Activated CD8-positive, alpha-beta memory T cell treated with anti-CD3 and anti-CD28 coated beads for 36 hours (primary cell): ENCODE results near the gene IL18BP. TPM values are rescaled to one million over a fixed set of nuclear protein-coding genes. Genes with fewer than 3 reads are reported as not detected.

Experiments
- CTCF ChIA-PET: fragments of 350-600 bp; sonication (Branson Sonifier 250); formaldehyde crosslinking; loops from one replicate; lab custom pipeline; 2021; ENCODE audit warnings: antibody characterized with exemption; lab: Charles Lee
- POLR2A ChIA-PET: fragments of 350-600 bp; sonication (Branson Sonifier 250); formaldehyde crosslinking; loops from one replicate; lab custom pipeline; 2021; ENCODE audit warnings: antibody characterized with exemption; lab: Charles Lee
- total RNA-seq, 2 experiments: library from RNA; stranded (reverse); gene quantifications; one replicate each; pipeline ENCODE4 v1.2.3, GENCODE V29; 2021

The IL18BP gene
- total RNA-seq, 2 experiments from 2014 or later: 6.6 to 7.9 TPM

- ChIA-PET POLR2A (no interaction called here), CTCF (interaction anchor here (0.5 to 1.0 kb wide), 3 partner anchors 29 to 191 kb away, joined by 3 to 5 read pairs (median 3); no protein-coding TSS in a partner anchor)
Observed at GRCh38 chr11:72006309-72007088, 7.8 kb downstream of the IL18BP start.

GRCh38 chr11:72007089-72007476 lies 8.4 kb downstream of the IL18BP start:
- CTCF ChIA-PET: interaction anchor here (1.0 kb wide), 1 partner anchor 30 kb away, joined by 3 read pairs; no protein-coding TSS in a partner anchor

GRCh38 chr11:72007587-72007986 lies 8.9 kb downstream of the IL18BP start:
- ChIA-PET POLR2A (interaction anchor here (1.1 kb wide), 1 partner anchor 9 kb away, joined by 4 read pairs; no protein-coding TSS in a partner anchor), CTCF (interaction anchor here (1.0 kb wide), 1 partner anchor 30 kb away, joined by 3 read pairs; no protein-coding TSS in a partner anchor)

More at GRCh38 chr11:72007089-72007476, 8.4 kb downstream of the IL18BP start:
- POLR2A ChIA-PET: interaction anchor here (1.1 kb wide), 1 partner anchor 10 kb away, joined by 4 read pairs; no protein-coding TSS in a partner anchor

GRCh38 chr11:72008728-72009127 lies 10.0 kb downstream of the IL18BP start:
- POLR2A ChIA-PET: no interaction called here

GRCh38 chr11:72009156-72009555 lies 10.4 kb downstream of the IL18BP start:
- CTCF ChIA-PET: no interaction called here
- POLR2A ChIA-PET: no interaction called here

More at GRCh38 chr11:72008728-72009127, 10.0 kb downstream of the IL18BP start:
- CTCF ChIA-PET: no interaction called here

- POLR2A ChIA-PET: no interaction called here
- CTCF ChIA-PET: no interaction called here
Observed at GRCh38 chr11:72010529-72011233, 12.0 kb downstream of the IL18BP start.

GRCh38 chr11:72012091-72012630 lies 13.5 kb downstream of the IL18BP start:
- POLR2A ChIA-PET: no interaction called here

GRCh38 chr11:72012897-72013721 lies 14.4 kb downstream of the IL18BP start:
- POLR2A ChIA-PET: no interaction called here
- CTCF ChIA-PET: interaction anchor here (1.1 kb wide), 1 partner anchor 36 kb away, joined by 3 read pairs; no protein-coding TSS in a partner anchor

More at GRCh38 chr11:72012091-72012630, 13.5 kb downstream of the IL18BP start:
- CTCF ChIA-PET: no interaction called here

GRCh38 chr11:72013765-72014711 lies 15.3 kb downstream of the IL18BP start:
- POLR2A ChIA-PET: no interaction called here
- CTCF ChIA-PET: interaction anchor here (1.1 to 3.3 kb wide), 2 partner anchors 11 to 37 kb away, joined by 3 to 13 read pairs; no protein-coding TSS in a partner anchor

GRCh38 chr11:72014761-72015320 lies 16.1 kb downstream of the IL18BP start:
- POLR2A ChIA-PET: no interaction called here
- CTCF ChIA-PET: interaction anchor here (0.7 to 3.3 kb wide), 2 partner anchors 10 to 97 kb away, joined by 3 to 13 read pairs; no protein-coding TSS in a partner anchor

GRCh38 chr11:72015511-72016061 lies 16.9 kb downstream of the IL18BP start:
- ChIA-PET POLR2A (no interaction called here), CTCF (interaction anchor here (0.7 to 3.3 kb wide), 2 partner anchors 9 to 97 kb away, joined by 3 to 13 read pairs; no protein-coding TSS in a partner anchor)

- CTCF ChIA-PET: interaction anchor here (1.0 kb wide), 1 partner anchor 126 kb away, joined by 3 read pairs; no protein-coding TSS in a partner anchor
- POLR2A ChIA-PET: no interaction called here
Observed at GRCh38 chr11:72018171-72018570, 19.5 kb downstream of the IL18BP start.

GRCh38 chr11:72023335-72023734 lies 24.6 kb downstream of the IL18BP start:
- ChIA-PET POLR2A (no interaction called here), CTCF (interaction anchor here (2.5 to 8.0 kb wide), 2 partner anchors 68 to 121 kb away, joined by 8 to 55 read pairs; no protein-coding TSS in a partner anchor)

GRCh38 chr11:72024069-72024754 lies 25.5 kb downstream of the IL18BP start:
- CTCF ChIA-PET: interaction anchor here (0.9 to 8.0 kb wide), 15 partner anchors 9 to 201 kb away, joined by 3 to 55 read pairs (median 9); partner anchors contain the start of gene ANAPC15
- POLR2A ChIA-PET: no interaction called here

- ChIA-PET CTCF (interaction anchor here (0.9 to 8.0 kb wide), 10 partner anchors 13 to 157 kb away, joined by 3 to 55 read pairs (median 9); partner anchors contain the start of gene NUMA1), POLR2A (no interaction called here)
Observed at GRCh38 chr11:72026090-72026489, 27.4 kb downstream of the IL18BP start.
